ENCODE results near the gene HIPK1.
A peak's percentile ranks its signal among the peaks of the same experiment; 100 is the strongest.

The HIPK1 gene

GRCh38 chr1:113905435-113905861, 23.7 kb upstream of the HIPK1 start:
- DNase-seq = no peak
- in situ Hi-C loops (cut with HindIII; ENCODE audit: low pct_ligation_motif_present, low sequenced_read_pairs) = no loop called here

GRCh38 chr1:113912594-113913311, 16.4 kb upstream of the HIPK1 start:
- peak; percentile 79 for DNase-seq
- Histone ChIP-seq H3K36me3 (replicated peaks) (no peaks in the 10 kb centered on the region), H3K27ac (peak overlapping the region; percentile 41), H3K27me3 (replicated peaks) (no peaks in the 10 kb centered on the region), H3K4me3 (ENCODE audit: low read depth, low read length) (no peak overlapping the region)
- no peak for TF ChIP-seq CTCF (IDR thresholded peaks at IDR 0.05; ENCODE audit: low read depth, low read length, missing control alignments)
- in situ Hi-C loops (cut with HindIII; ENCODE audit: low pct_ligation_motif_present, low sequenced_read_pairs) = no loop called here

More at GRCh38 chr1:113905435-113905861, 23.7 kb upstream of the HIPK1 start:
- H3K36me3 ChIP-seq (replicated peaks) = peaks cover 2% of the 10 kb centered on the region
- TF ChIP-seq CTCF (IDR thresholded peaks at IDR 0.05; ENCODE audit: low read depth, low read length, missing control alignments) = no peak
- peak overlapping the region; percentile 50 for H3K27ac ChIP-seq
- H3K4me3 ChIP-seq (ENCODE audit: low read depth, low read length) = peak overlapping the region; percentile 95
- H3K27me3 ChIP-seq (replicated peaks) = no peaks in the 10 kb centered on the region

GRCh38 chr1:113913312-113913668, 15.8 kb upstream of the HIPK1 start:
- Histone ChIP-seq H3K27me3 (replicated peaks) (no peaks in the 10 kb centered on the region), H3K27ac (peak overlapping the region; percentile 25), H3K4me3 (ENCODE audit: low read depth, low read length) (no peak overlapping the region), H3K36me3 (replicated peaks) (no peaks in the 10 kb centered on the region)
- no peak for DNase-seq
- TF ChIP-seq CTCF (IDR thresholded peaks at IDR 0.05; ENCODE audit: low read depth, low read length, missing control alignments) = no peak
- in situ Hi-C loops (cut with HindIII; ENCODE audit: low pct_ligation_motif_present, low sequenced_read_pairs) = no loop called here

- Histone ChIP-seq H3K27ac (no peak overlapping the region), H3K4me3 (ENCODE audit: low read depth, low read length) (no peak overlapping the region), H3K36me3 (replicated peaks) (no peaks in the 10 kb centered on the region), H3K27me3 (replicated peaks) (no peaks in the 10 kb centered on the region)
- no peak for TF ChIP-seq CTCF (IDR thresholded peaks at IDR 0.05; ENCODE audit: low read depth, low read length, missing control alignments)
- in situ Hi-C loops (cut with HindIII; ENCODE audit: low pct_ligation_motif_present, low sequenced_read_pairs) = no loop called here
- DNase-seq = no peak
Observed at GRCh38 chr1:113913887-113914664, 15.0 kb upstream of the HIPK1 start.

GRCh38 chr1:113916974-113917373, 12.2 kb upstream of the HIPK1 start:
- Histone ChIP-seq H3K4me3 (ENCODE audit: low read depth, low read length) (no peak overlapping the region), H3K27ac (no peak overlapping the region), H3K27me3 (replicated peaks) (no peaks in the 10 kb centered on the region), H3K36me3 (replicated peaks) (no peaks in the 10 kb centered on the region)
- no peak for DNase-seq
- TF ChIP-seq CTCF (IDR thresholded peaks at IDR 0.05; ENCODE audit: low read depth, low read length, missing control alignments) = no peak
- in situ Hi-C loops (cut with HindIII; ENCODE audit: low pct_ligation_motif_present, low sequenced_read_pairs) = no loop called here
